ENCODE measurements around the gene INSYN1.

DNA sequence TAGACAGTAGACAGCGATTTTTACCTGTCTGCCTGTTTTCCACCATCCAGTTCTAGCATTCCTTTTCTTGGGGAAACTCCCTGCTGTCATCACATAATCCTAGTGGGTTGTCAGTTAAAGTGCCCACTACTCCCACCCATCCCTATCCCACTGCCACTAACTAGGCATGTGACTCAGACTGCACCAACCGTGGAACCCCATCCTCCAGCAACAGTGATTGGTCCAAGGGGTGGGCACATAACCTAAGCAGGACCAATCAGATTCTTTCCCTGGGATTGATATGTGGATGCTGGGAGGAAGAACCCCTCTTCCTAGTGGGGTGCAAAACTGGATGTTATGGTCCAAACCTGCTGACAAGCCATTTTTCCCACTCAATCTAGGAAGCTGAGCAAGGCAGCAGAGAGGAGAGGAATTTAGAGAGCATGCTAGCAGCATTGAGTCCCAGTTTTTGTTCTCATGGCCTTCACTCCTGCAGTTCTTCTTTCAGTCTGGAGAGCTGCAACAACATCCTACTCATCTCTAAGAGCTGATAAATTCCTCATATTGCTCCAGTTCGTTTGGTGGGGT, 3.9 kb upstream of the INSYN1 start:
- TF ChIP-seq, protein P1, sequence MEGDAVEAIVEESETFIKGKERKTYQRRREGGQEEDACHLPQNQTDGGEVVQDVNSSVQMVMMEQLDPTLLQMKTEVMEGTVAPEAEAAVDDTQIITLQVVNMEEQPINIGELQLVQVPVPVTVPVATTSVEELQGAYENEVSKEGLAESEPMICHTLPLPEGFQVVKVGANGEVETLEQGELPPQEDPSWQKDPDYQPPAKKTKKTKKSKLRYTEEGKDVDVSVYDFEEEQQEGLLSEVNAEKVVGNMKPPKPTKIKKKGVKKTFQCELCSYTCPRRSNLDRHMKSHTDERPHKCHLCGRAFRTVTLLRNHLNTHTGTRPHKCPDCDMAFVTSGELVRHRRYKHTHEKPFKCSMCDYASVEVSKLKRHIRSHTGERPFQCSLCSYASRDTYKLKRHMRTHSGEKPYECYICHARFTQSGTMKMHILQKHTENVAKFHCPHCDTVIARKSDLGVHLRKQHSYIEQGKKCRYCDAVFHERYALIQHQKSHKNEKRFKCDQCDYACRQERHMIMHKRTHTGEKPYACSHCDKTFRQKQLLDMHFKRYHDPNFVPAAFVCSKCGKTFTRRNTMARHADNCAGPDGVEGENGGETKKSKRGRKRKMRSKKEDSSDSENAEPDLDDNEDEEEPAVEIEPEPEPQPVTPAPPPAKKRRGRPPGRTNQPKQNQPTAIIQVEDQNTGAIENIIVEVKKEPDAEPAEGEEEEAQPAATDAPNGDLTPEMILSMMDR (IDR thresholded peaks at IDR 0.05) = no peak
- no peak for TF ChIP-seq POLR2A (IDR thresholded peaks at IDR 0.05)

All from ovary (tissue), 3 donors.